Neuronal stem cell (in vitro differentiated cells): ENCODE measurements around the gene CYP27B1.

Source experiments
- DNase-seq: peaks from one replicate; pipeline ENCODE4 v3.0.0-alpha.2; 2013; ENCODE audit warnings: low spot score
- H2AFZ ChIP-seq: one replicate; pipeline ENCODE4 v1.6.1; 2013; ENCODE audit warnings: mild to moderate bottlenecking, low read length, inconsistent platforms
- H2AK5ac ChIP-seq: 2 replicates; pipeline ENCODE4 v1.6.1; 2013; ENCODE audit warnings: low read depth, mild to moderate bottlenecking, inconsistent platforms, low read length, moderate library complexity, mixed read lengths
- H2BK120ac ChIP-seq: 2 replicates; pipeline ENCODE4 v1.6.1; 2013; ENCODE audit warnings: low read depth, mild to moderate bottlenecking, inconsistent platforms, low read length, moderate library complexity, mixed read lengths
- H2BK12ac ChIP-seq: one replicate; pipeline ENCODE4 v1.6.1; 2013; ENCODE audit warnings: low read length, inconsistent platforms
- H2BK15ac ChIP-seq: 2 replicates; pipeline ENCODE4 v1.6.1; 2013; ENCODE audit warnings: mild to moderate bottlenecking, low read length, inconsistent platforms, mixed read lengths
- H2BK5ac ChIP-seq: one replicate; pipeline ENCODE4 v1.6.1; 2013; ENCODE audit warnings: inconsistent platforms, mild to moderate bottlenecking, low read length, moderate library complexity
- H3K14ac ChIP-seq: one replicate; pipeline ENCODE4 v1.6.1; 2013; ENCODE audit warnings: low read length, inconsistent platforms
- H3K18ac ChIP-seq: 2 replicates; pipeline ENCODE4 v1.6.1; 2013; ENCODE audit warnings: low read length, inconsistent platforms
- H3K23ac ChIP-seq: 2 replicates; pipeline ENCODE4 v1.6.1; 2013; ENCODE audit warnings: low read depth, mild to moderate bottlenecking, mixed read lengths, low read length, inconsistent platforms; ENCODE audit not compliant: poor library complexity
- H3K27ac ChIP-seq: replicated peaks from 3 replicates; pipeline ENCODE4 v1.5.1; 2013; ENCODE audit warnings: low read length, inconsistent platforms
- H3K27me3 ChIP-seq, 3 experiments: 2 replicates each; pipeline ENCODE4 v1.6.1; 2013; ENCODE audit warnings: low read length in 3 of 3, mild to moderate bottlenecking in 2 of 3, inconsistent platforms in 1 of 3, low read depth in 1 of 3, mixed read lengths in 1 of 3, moderate library complexity in 1 of 3; ENCODE audit not compliant: control insufficient read depth in 3 of 3, insufficient read depth in 3 of 3
- H3K36me3 ChIP-seq, 2 donors: replicated peaks in 1 of 2; 2 replicates each; pipeline ENCODE4 v1.6.1; 2013; ENCODE audit warnings: low read length in 2 of 2; ENCODE audit not compliant: control insufficient read depth in 2 of 2, insufficient read depth in 2 of 2
- H3K4ac ChIP-seq: 2 replicates; pipeline ENCODE4 v1.6.1; 2013; ENCODE audit warnings: inconsistent platforms, mild to moderate bottlenecking, low read length, moderate library complexity
- H3K4me1 ChIP-seq, 2 donors: 1 replicate in 1 of 2; 2 replicates in 1 of 2; pipeline ENCODE4 v1.6.1; 2013; ENCODE audit warnings: low read length in 2 of 2, low read depth in 1 of 2; ENCODE audit not compliant: control insufficient read depth in 2 of 2, insufficient read depth in 1 of 2
- H3K4me2 ChIP-seq: one replicate; pipeline ENCODE4 v1.6.1; 2013; ENCODE audit warnings: mild to moderate bottlenecking, low read length, inconsistent platforms; ENCODE audit not compliant: insufficient read depth, poor library complexity, severe bottlenecking
- H3K4me3 ChIP-seq, 2 donors: 2 replicates each; pipeline ENCODE4 v1.5.1; 2013; ENCODE audit warnings: low read length in 2 of 2, mild to moderate bottlenecking in 2 of 2, inconsistent platforms in 1 of 2, moderate library complexity in 1 of 2
- H3K79me1 ChIP-seq: one replicate; pipeline ENCODE4 v1.6.1; 2013; ENCODE audit warnings: low read depth, mild to moderate bottlenecking, inconsistent platforms, low read length, moderate library complexity
- H3K9ac ChIP-seq: one replicate; pipeline ENCODE4 v1.6.1; 2013; ENCODE audit warnings: mild to moderate bottlenecking, low read depth, low read length, inconsistent platforms; ENCODE audit not compliant: poor library complexity
- H3K9me3 ChIP-seq, 2 donors: replicated peaks in 1 of 2; 2 replicates each; pipeline versions ENCODE3 to v1.6.1; 2013; ENCODE audit warnings: low read length in 2 of 2, mild to moderate bottlenecking in 2 of 2, inconsistent platforms in 1 of 2, low read depth in 1 of 2, mixed read lengths in 1 of 2, moderate library complexity in 1 of 2; ENCODE audit not compliant: control insufficient read depth in 2 of 2, insufficient read depth in 1 of 2
- H4K8ac ChIP-seq: one replicate; pipeline ENCODE4 v1.6.1; 2013; ENCODE audit warnings: low read depth, mild to moderate bottlenecking, inconsistent platforms, low read length, moderate library complexity
- H4K91ac ChIP-seq: one replicate; pipeline ENCODE4 v1.6.1; 2013; ENCODE audit warnings: low read length, low read depth, mild to moderate bottlenecking, inconsistent platforms; ENCODE audit not compliant: poor library complexity
- WGBS, 2 donors: extraction: QIAGEN DNeasy Blood & Tissue Kit; methylation state at CpG; one replicate each; pipeline ENCODE4 v1.1.7; 2013; ENCODE audit warnings: missing lambda C conversion rate in 2 of 2, mixed read lengths in 1 of 2; ENCODE audit not compliant: insufficient read length in 2 of 2, insufficient replicate concordance in 1 of 2; ENCODE audit errors: extremely low coverage in 2 of 2; 5-methylcytosine and 5-hydroxymethylcytosine counted together

Gene CYP27B1

DNA sequence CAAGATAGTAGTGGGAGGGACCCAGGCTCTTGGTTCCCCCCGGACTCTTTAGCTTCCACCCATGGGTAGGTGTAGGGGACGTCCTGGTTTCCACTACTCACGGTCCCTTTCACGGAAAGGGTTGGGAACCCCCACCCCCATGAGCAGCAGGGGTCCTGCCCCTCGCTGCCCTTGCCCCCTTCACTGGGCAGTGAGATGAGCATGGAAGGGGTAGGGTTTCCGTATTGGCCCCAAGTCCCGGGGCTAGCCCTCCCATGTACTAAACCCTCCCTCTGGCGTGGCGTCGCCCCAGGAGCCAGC, 41.1 kb downstream of the CYP27B1 start:
- Histone ChIP-seq H3K18ac (peak overlapping the region; percentile 73), H3K27ac (no peak overlapping the region), H3K4ac (no peak overlapping the region), H3K79me1 (no peaks in the 10 kb centered on the region), H2BK5ac (no peak overlapping the region), H3K9ac (no peak overlapping the region), H3K27me3 (peaks cover 0 to 63% (median 18%) of the 10 kb centered on the region in 3 experiments), H3K4me3 (peak overlapping the region in 1 of 2 donors; percentile 36), H3K36me3 (peaks cover 0 to 50% of the 10 kb centered on the region in 2 donors), H2BK15ac (peak overlapping the region; percentile 84), H3K14ac (no peak overlapping the region), H3K4me1 (peaks cover 0 to 7% of the 10 kb centered on the region in 2 donors), H2BK12ac (no peak overlapping the region), H4K91ac (no peak overlapping the region), H4K8ac (no peak overlapping the region), H2BK120ac (no peak overlapping the region), H3K23ac (no peak overlapping the region), H2AFZ (no peak overlapping the region), H3K4me2 (no peak overlapping the region), H2AK5ac (peak overlapping the region; percentile 46), H3K9me3 (peaks cover 0 to 3% of the 10 kb centered on the region in 2 donors)
- DNase-seq = no peak
- no CpG with 5 or more reads among the region's 10 CpGs for WGBS, 2 donors

DNA sequence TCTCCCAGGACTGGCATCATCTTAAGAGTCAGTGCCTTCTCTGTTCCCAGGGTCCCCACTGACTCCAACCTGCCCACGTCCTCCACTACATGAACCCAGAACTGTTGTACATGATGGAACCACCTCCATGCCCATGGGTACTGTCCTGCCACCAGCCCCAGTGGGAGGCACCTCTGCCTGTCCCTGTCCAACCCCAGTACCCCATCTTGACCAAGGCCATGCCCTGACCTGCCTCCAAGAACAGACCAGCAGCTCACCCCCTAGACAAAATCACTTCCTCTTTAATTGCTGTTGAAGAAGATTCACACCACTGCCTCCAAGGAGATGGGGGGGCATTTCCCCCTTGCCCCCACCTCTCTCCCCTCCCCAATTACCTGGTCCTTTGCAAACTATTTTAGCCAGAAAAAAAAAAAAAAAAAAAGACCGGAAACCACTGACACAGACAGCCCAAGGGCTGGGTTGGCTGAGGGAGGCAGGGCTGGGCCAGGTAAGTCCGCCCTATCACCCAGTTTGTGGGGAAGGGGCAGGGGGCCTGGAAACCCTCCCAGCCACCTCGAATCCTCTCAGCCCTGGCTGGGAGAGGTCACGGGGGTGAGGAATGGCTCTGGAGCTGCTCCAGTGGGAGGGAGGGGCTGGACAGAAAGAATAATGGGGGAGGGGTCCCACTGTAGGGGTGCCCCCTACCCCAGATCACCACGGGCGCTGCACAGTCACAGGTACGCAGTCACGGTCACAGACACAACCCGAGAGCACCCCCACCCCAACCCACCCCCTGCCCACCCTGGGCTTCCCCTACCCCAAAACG, 41.7 kb downstream of the CYP27B1 start:
- Histone ChIP-seq H3K9ac (no peak overlapping the region), H2AFZ (no peak overlapping the region), H3K9me3 (peaks cover 0 to 3% of the 10 kb centered on the region in 2 donors), H3K14ac (no peak overlapping the region), H3K4ac (no peak overlapping the region), H3K36me3 (peaks cover 5 to 50% of the 10 kb centered on the region in 2 donors), H3K27ac (no peak overlapping the region), H2BK12ac (no peak overlapping the region), H3K4me3 (no peak overlapping the region), H2BK5ac (no peak overlapping the region), H3K4me2 (no peak overlapping the region), H3K27me3 (peaks cover 0 to 57% (median 18%) of the 10 kb centered on the region in 3 experiments), H3K18ac (no peak overlapping the region), H3K23ac (peak overlapping the region; percentile 26), H2BK120ac (no peak overlapping the region), H3K79me1 (no peaks in the 10 kb centered on the region), H2BK15ac (no peak overlapping the region), H2AK5ac (no peak overlapping the region), H4K91ac (no peak overlapping the region), H4K8ac (no peak overlapping the region), H3K4me1 (peaks cover 0 to 7% of the 10 kb centered on the region in 2 donors)
- DNase-seq = no peak
- WGBS, 2 donors = no CpG with 5 or more reads among the region's 11 CpGs

- Histone ChIP-seq H4K8ac (no peak overlapping the region), H3K36me3 (peaks cover 9 to 51% of the 10 kb centered on the region in 2 donors), H3K4me3 (no peak overlapping the region), H3K27ac (no peak overlapping the region), H3K23ac (peak overlapping the region; percentile 26), H4K91ac (no peak overlapping the region), H3K4me2 (no peak overlapping the region), H2BK15ac (no peak overlapping the region), H2BK120ac (no peak overlapping the region), H3K9ac (no peak overlapping the region), H3K4ac (no peak overlapping the region), H3K4me1 (peaks cover 0 to 7% of the 10 kb centered on the region in 2 donors), H2AFZ (no peak overlapping the region), H3K18ac (no peak overlapping the region), H2AK5ac (no peak overlapping the region), H3K27me3 (peaks cover 0 to 49% (median 18%) of the 10 kb centered on the region in 3 experiments), H3K14ac (no peak overlapping the region), H3K9me3 (peaks cover 0 to 3% of the 10 kb centered on the region in 2 donors), H2BK12ac (no peak overlapping the region), H3K79me1 (no peaks in the 10 kb centered on the region), H2BK5ac (no peak overlapping the region)
- no CpG with 5 or more reads among the region's 12 CpGs for WGBS, 2 donors
- no peak for DNase-seq
These were observed 42.6 kb downstream of the CYP27B1 start for GRCh38 chr12:57724003-57724935.

GRCh38 chr12:57723630-57723962, 43.3 kb downstream of the CYP27B1 start:
- no peak for DNase-seq
- H2AFZ ChIP-seq = no peak overlapping the region
- H2BK12ac ChIP-seq = no peak overlapping the region
- no CpG with 5 or more reads among the region's 2 CpGs for WGBS, 2 donors
- H3K4ac ChIP-seq = no peak overlapping the region
- H3K18ac ChIP-seq = no peak overlapping the region
- H2BK5ac ChIP-seq = no peak overlapping the region
- H3K9ac ChIP-seq = no peak overlapping the region
- no peak overlapping the region for H2BK15ac ChIP-seq
- H3K9me3 ChIP-seq = peaks cover 0 to 3% of the 10 kb centered on the region in 2 donors
- H3K23ac ChIP-seq = no peak overlapping the region
- no peak overlapping the region for H3K4me2 ChIP-seq
- peaks cover 0 to 45% (median 18%) of the 10 kb centered on the region in 3 experiments for H3K27me3 ChIP-seq
- H3K14ac ChIP-seq = no peak overlapping the region
- no peaks in the 10 kb centered on the region for H3K79me1 ChIP-seq
- H3K4me1 ChIP-seq = peaks cover 0 to 7% of the 10 kb centered on the region in 2 donors
- no peak overlapping the region for H4K91ac ChIP-seq
- H2AK5ac ChIP-seq = no peak overlapping the region
- peaks cover 10 to 56% of the 10 kb centered on the region in 2 donors for H3K36me3 ChIP-seq
- no peak overlapping the region for H3K27ac ChIP-seq
- no peak overlapping the region for H3K4me3 ChIP-seq
- H2BK120ac ChIP-seq = no peak overlapping the region
- no peak overlapping the region for H4K8ac ChIP-seq
